Hypothalamus (tissue), 51 donors: ENCODE results near the gene ZNF628.
A peak's percentile ranks its signal among the peaks of the same experiment; 100 is the strongest.
"Not testable (repeated sequence)": the region's sequence is repeated elsewhere in the genome, so short reads cannot be mapped to it uniquely, and the experiment has no call there.

Experiments
- DNase-seq, 51 donors: peaks; one replicate each; lab custom pipeline; 2025; lab: John Stamatoyannopoulos, UW

The ZNF628 gene

GRCh38 chr19:55448175-55448490, 28.3 kb upstream of the ZNF628 start:
- DNase-seq = not testable (repeated sequence)

- DNase-seq = no peak
Observed at GRCh38 chr19:55449469-55449868, 26.9 kb upstream of the ZNF628 start.

- peak in 2 of 51 donors; percentile 55 to 62 for DNase-seq
Observed at GRCh38 chr19:55451163-55451964, 25.1 kb upstream of the ZNF628 start.

GRCh38 chr19:55451965-55452748, 24.3 kb upstream of the ZNF628 start:
- DNase-seq = peak in 33 of 51 donors; percentile 6 to 80 (median 50)

GRCh38 chr19:55452749-55453346, 23.6 kb upstream of the ZNF628 start:
- DNase-seq = peak; percentile 50 to 97 (median 88)

- peak in 1 of 51 donors; percentile 42 for DNase-seq
Observed at GRCh38 chr19:55453511-55454260, 22.7 kb upstream of the ZNF628 start.

GRCh38 chr19:55454787-55455243, 21.6 kb upstream of the ZNF628 start:
- DNase-seq = peak in 34 of 51 donors; percentile 5 to 71 (median 43)

GRCh38 chr19:55455576-55456235, 20.7 kb upstream of the ZNF628 start:
- DNase-seq = no peak

GRCh38 chr19:55456347-55456746, 20.1 kb upstream of the ZNF628 start:
- no peak for DNase-seq

- no peak for DNase-seq
Observed at GRCh38 chr19:55457683-55458457, 18.5 kb upstream of the ZNF628 start.

GRCh38 chr19:55459551-55459949, 16.9 kb upstream of the ZNF628 start:
- no peak for DNase-seq

- no peak for DNase-seq
Observed at GRCh38 chr19:55459950-55460657, 16.3 kb upstream of the ZNF628 start.

GRCh38 chr19:55460670-55461258, 15.7 kb upstream of the ZNF628 start:
- DNase-seq = peak in 30 of 51 donors; percentile 7 to 66 (median 36)

GRCh38 chr19:55461259-55461973, 15.0 kb upstream of the ZNF628 start, which contains the start of gene ISOC2:
ISOC2 (minus strand) TSS chr19:55461642; CDS start chr19:55456486, 5,156 bp downstream.
- DNase-seq = peak; percentile 84 to 100 (median 99)

GRCh38 chr19:55461974-55462626, 14.3 kb upstream of the ZNF628 start:
- DNase-seq = no peak

GRCh38 chr19:55462722-55463121, 13.7 kb upstream of the ZNF628 start:
- DNase-seq = no peak

GRCh38 chr19:55463583-55464031, 12.8 kb upstream of the ZNF628 start:
- DNase-seq = no peak
